Measurements from ENCODE around the gene UNCX. TPM values are rescaled to one million over a fixed set of nuclear protein-coding genes. Genes with fewer than 3 reads are reported as not detected.

The UNCX gene
- total and polyA plus RNA-seq, 2 of the 8 experiments (the other 6 are each of a cell fraction or from before 2014, with no cell fraction given): not detected

DNA sequence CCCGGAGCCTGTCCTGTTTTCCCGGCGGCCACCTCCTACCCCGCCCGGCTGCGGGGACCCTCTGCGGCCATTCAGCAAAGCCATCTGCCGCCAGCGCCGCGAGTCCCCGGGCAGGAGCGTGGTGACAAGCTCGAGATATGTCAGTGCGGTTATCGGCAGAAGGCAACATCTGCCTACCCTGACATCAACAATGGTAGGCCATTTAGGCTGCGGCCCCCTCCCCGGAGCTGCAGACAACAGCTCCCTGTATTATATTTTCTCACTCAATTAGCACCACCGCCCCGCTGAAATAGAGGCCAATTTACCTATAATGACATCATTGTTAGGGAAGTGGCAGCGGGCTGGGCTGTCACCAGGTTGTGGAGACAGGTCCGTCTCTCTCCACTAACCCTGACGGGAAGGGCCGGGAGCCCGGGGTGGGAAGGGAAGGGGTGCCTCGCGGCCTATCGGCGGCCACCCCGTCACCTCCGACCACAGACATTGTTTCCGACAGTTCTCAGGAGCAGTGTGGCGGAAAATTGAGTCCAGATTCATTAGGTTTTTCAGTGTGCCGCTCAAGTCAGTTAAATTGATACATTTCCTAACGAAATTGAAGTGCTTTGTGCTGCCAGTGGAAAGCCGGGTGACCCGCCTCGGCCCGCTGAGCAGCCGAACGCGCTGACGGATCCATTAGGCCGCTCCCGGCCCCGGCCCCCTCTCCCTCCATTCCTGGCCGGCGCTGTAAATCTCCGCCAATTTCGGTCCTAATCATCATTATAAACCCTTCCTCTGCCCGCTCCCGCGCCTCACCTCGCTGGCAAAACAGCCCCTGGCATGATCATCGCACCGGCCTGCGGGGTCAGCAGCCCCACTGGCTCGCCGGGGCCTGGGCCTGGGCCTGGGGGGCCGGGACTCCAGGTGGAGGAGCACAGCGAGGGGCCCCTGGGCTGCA, 43.0 kb downstream of the UNCX start:
- CTCF ChIA-PET (ENCODE audit: partially characterized antibody): no interaction called here
- TF ChIP-seq ASH2L (IDR thresholded peaks at IDR 0.05; ENCODE audit: low read length): no peak
- no peak for TF ChIP-seq SUZ12 (IDR thresholded peaks at IDR 0.05; ENCODE audit: low read length)
- no peak for TF ChIP-seq SIX5 (IDR thresholded peaks at IDR 0.05; ENCODE audit: low read depth, low read length)
- TF ChIP-seq TBP (IDR thresholded peaks at IDR 0.05; ENCODE audit: low read depth, low read length): no peak
- TF ChIP-seq SRF (IDR thresholded peaks at IDR 0.05; ENCODE audit: low read depth, low read length): no peak
- no peak for TF ChIP-seq EZH2 (IDR thresholded peaks at IDR 0.05; ENCODE audit: low read depth, low read length, severe bottlenecking)
- TF ChIP-seq CREB1 (IDR thresholded peaks at IDR 0.05): no peak
- TF ChIP-seq, protein P1, sequence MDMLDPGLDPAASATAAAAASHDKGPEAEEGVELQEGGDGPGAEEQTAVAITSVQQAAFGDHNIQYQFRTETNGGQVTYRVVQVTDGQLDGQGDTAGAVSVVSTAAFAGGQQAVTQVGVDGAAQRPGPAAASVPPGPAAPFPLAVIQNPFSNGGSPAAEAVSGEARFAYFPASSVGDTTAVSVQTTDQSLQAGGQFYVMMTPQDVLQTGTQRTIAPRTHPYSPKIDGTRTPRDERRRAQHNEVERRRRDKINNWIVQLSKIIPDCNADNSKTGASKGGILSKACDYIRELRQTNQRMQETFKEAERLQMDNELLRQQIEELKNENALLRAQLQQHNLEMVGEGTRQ (IDR thresholded peaks at IDR 0.05; ENCODE audit: low read length): no peak

More for the DNA sequence above, 43.0 kb downstream of the UNCX start:
- Histone ChIP-seq H3K23me2 (ENCODE audit: low read depth, low read length) (peaks cover 2% of the 10 kb centered on the region; the same call in 1 of the 2 replicates), H4K5ac (ENCODE audit: insufficient read length, low read depth, low read length) (no peak overlapping the region), H2BK12ac (ENCODE audit: low read depth, low read length) (no peak overlapping the region), H4K91ac (replicated peaks; ENCODE audit: insufficient read length, low read length) (no peak overlapping the region), H3K79me1 (ENCODE audit: low read depth, low read length) (no peaks in the 10 kb centered on the region), H3K4me2 (ENCODE audit: insufficient read depth in 1 of 2, low read depth in 2 of 2, low read length in 2 of 2) (no peak overlapping the region), H3K9ac (replicated peaks in 1 of 4; ENCODE audit: extremely low read depth in 1 of 4, low read depth in 3 of 4, low read length in 3 of 4) (no peak overlapping the region), H2BK120ac (replicated peaks; ENCODE audit: low read depth, low read length) (no peak overlapping the region), H3K4me3 (ENCODE audit: extremely low read depth in 1 of 4, insufficient read depth in 2 of 4, low read depth in 3 of 4, low read length in 4 of 4) (no peak overlapping the region), H3K4me1 (replicated peaks in 1 of 4; ENCODE audit: control insufficient read depth in 3 of 4, insufficient read depth in 4 of 4, low read length in 3 of 4) (no peaks in the 10 kb centered on the region), H3K79me2 (ENCODE audit: control insufficient read depth in 1 of 2, insufficient read depth in 2 of 2, low read length in 2 of 2) (no peaks in the 10 kb centered on the region), H2AFZ (ENCODE audit: low read length) (no peak overlapping the region), H4K8ac (ENCODE audit: extremely low read depth, insufficient read depth, low read length) (no peak overlapping the region), H3K27me3 (replicated peaks in 1 of 4; ENCODE audit: control insufficient read depth in 3 of 4, extremely low read depth in 1 of 4, insufficient read depth in 3 of 4, low read length in 3 of 4) (no peaks in the 10 kb centered on the region), H2BK15ac (ENCODE audit: low read length) (no peak overlapping the region), H2BK5ac (ENCODE audit: low read depth, low read length) (no peak overlapping the region), H3K27ac (ENCODE audit: low read depth, low read length) (no peak overlapping the region), H2BK20ac (ENCODE audit: low read length) (no peak overlapping the region), H3K14ac (ENCODE audit: insufficient read length) (no peak overlapping the region), H3K36me3 (ENCODE audit: control insufficient read depth in 2 of 4, insufficient read depth in 4 of 4, low read length in 3 of 4) (no peaks in the 10 kb centered on the region), H3K23ac (ENCODE audit: insufficient read length) (no peak overlapping the region), H3K56ac (replicated peaks; ENCODE audit: insufficient read length, low read depth, low read length) (no peak overlapping the region), H2AK5ac (ENCODE audit: low read depth, low read length) (no peak overlapping the region), H4K20me1 (replicated peaks in 1 of 2; ENCODE audit: control insufficient read depth in 1 of 2, insufficient read depth in 2 of 2, low read length in 2 of 2) (no peaks in the 10 kb centered on the region), H3K9me3 (ENCODE audit: insufficient read depth in 2 of 2, low read depth in 1 of 2, low read length in 1 of 2) (peaks cover 3 to 6% of the 10 kb centered on the region in 2 experiments; a peak in 2 of 4 replicates), H3K4ac (replicated peaks; ENCODE audit: insufficient read length, low read depth, low read length) (no peak overlapping the region), H3K18ac (ENCODE audit: extremely low read depth, low read length) (no peak overlapping the region)
- POLR2A ChIA-PET (ENCODE audit: partially characterized antibody): no interaction called here
- DNase-seq (ENCODE audit: low read depth in 1 of 2, low spot score in 2 of 2): no peak
- no peak for FAIRE-seq
- 91% methylated on average over 57 of the region's 61 CpGs; no CpG with 5 or more reads in 1 of the 2 experiments for WGBS, 2 experiments (ENCODE audit: extremely low coverage in 1 of 2, insufficient coverage in 1 of 2, insufficient read length in 1 of 2, insufficient replicate concordance in 2 of 2, low coverage in 1 of 2, low lambda C conversion rate in 2 of 2, missing lambda C conversion rate in 1 of 2)
